GM12878 (cell line): ENCODE measurements around the gene ODR4. TPM values are rescaled to one million over a fixed set of nuclear protein-coding genes. Genes with fewer than 3 reads are reported as not detected.

Experiments
- BCL3 ChIP-seq: IDR thresholded peaks from 2 replicates; pipeline ENCODE4 v1.6.1; 2011; ENCODE audit warnings: borderline replicate concordance, low read depth, mild to moderate bottlenecking, moderate library complexity, low read length; ENCODE audit not compliant: insufficient read depth, poor library complexity, severe bottlenecking
- ESRRA ChIP-seq: IDR thresholded peaks from 2 replicates; pipeline ENCODE4 v1.6.1; 2012; ENCODE audit warnings: mild to moderate bottlenecking, low read length, improper control_type of control experiment
- NRF1 ChIP-seq: conservative IDR thresholded peaks from 2 replicates; pipeline ENCODE4 v1.6.1; 2011; ENCODE audit warnings: mild to moderate bottlenecking, low read depth, low read length, improper control_type of control experiment
- RB1 ChIP-seq: fragments of 450-650 bp; formaldehyde crosslinking; IDR thresholded peaks from 2 replicates; pipeline ENCODE4 v1.6.1; 2017; ENCODE audit warnings: mild to moderate bottlenecking, borderline replicate concordance
- SRF ChIP-seq, 2 experiments: IDR thresholded peaks; 2 replicates each; pipeline ENCODE4 v1.6.1; 2011; ENCODE audit warnings: low read depth in 2 of 2, low read length in 2 of 2, mild to moderate bottlenecking in 1 of 2, moderate library complexity in 1 of 2
- ZBTB11 ChIP-seq: fragments of 450-650 bp; formaldehyde crosslinking; IDR thresholded peaks from 2 replicates; pipeline ENCODE4 v1.5.0; 2022; ENCODE audit warnings: mild to moderate bottlenecking, missing genetic modification characterization
- ZBTB33 ChIP-seq: fragments of 450-650 bp; IDR thresholded peaks from 2 replicates; pipeline ENCODE4 v1.6.1; 2017; ENCODE audit warnings: mild to moderate bottlenecking
- ZNF687 ChIP-seq: fragments of 450-650 bp; IDR thresholded peaks from 2 replicates; pipeline ENCODE4 v1.6.1; 2017; ENCODE audit warnings: mild to moderate bottlenecking, moderate library complexity
- polyA plus RNA-seq, 11 experiments: library from polyadenylated mRNA; depleted of rRNA in 4 of 11; unstranded in 6 of 11; stranded (reverse) in 5 of 11; fragments of >200 nt; fragmentation: Nextera tagmentation in 4 of 11; fragmentation: Illumina TruSeq in 1 of 11; extraction: Ambion mirVana in 4 of 11; extraction: Trizol in 1 of 11; gene quantifications; 1 replicate in 1 of 11; 2 replicates in 10 of 11; pipeline versions ENCODE4 v1.2.1 to v1.2.3, GENCODE V29; 2011 to 2016; ENCODE audit warnings: inconsistent platforms in 2 of 11, missing spikeins in 2 of 11, low read depth in 1 of 11
- total RNA-seq, 4 experiments: library from RNA; depleted of rRNA in 3 of 4; stranded (reverse); fragments of >200 nt in 3 of 4; fragmentation: Illumina TruSeq in 1 of 4; extraction: Trizol in 1 of 4; gene quantifications; 2 replicates each; pipeline versions ENCODE4 v1.2.1 to v1.2.3, GENCODE V29; 2013 to 2021

ODR4 gene
- total and polyA plus RNA-seq, 10 of the 15 experiments (the other 5 are each of a cell fraction or from before 2014, with no cell fraction given) = 10.4 to 19.4 (median 13.3) TPM

- TF ChIP-seq ZBTB11 (CRISPR knock-in tag) (no peak), ESRRA (no peak), ZNF687 (no peak), ZBTB33 (no peak), RB1 (no peak), NRF1 (no peak), BCL3 (no peak), SRF (IDR thresholded peaks at IDR 0.05; ENCODE audit: low read depth in 2 of 2, low read length in 2 of 2) (no peak)
- TF ChIP-seq, all 136 proteins: peak for 0
Observed at GRCh38 chr1:186390925-186391324, 15.3 kb downstream of the ODR4 start (continued).
